NAMALWA (cell line): ENCODE data around the gene BDH2.

Experiments used
- DNase-seq: peaks from one replicate; pipeline ENCODE4 v3.0.0-alpha.2; 2015; ENCODE audit warnings: low spot score

The BDH2 gene

DNA sequence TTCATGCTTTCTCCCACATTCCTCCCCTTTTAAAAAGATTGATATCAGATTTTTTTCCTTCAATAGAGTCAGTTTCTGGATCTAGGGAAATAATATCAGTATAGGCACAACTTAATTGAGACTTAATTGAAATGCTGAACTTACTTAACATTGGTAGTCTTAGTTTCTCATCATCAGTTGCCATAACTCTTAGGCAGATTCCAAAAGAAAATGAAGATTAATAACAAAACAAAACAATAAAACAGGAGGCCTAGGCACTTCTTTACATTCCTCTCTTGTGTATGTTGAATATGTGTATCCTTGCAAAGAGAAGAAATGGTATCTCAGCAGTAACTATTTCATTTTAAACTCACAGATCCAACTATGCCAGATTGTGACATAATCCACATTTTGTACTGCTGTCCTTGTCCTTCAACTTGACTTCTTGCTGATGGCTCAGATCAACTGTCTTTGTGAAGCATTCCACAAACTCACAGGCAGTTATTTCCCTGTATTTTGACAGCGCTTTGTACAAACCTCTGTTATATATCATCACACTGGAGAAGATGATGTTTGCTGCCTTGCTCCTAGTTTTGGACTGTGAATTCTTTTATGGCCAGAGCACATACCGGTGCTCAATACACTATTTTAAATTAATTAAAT is 14.0 kb downstream of the BDH2 start:
- no peak for DNase-seq

DNA sequence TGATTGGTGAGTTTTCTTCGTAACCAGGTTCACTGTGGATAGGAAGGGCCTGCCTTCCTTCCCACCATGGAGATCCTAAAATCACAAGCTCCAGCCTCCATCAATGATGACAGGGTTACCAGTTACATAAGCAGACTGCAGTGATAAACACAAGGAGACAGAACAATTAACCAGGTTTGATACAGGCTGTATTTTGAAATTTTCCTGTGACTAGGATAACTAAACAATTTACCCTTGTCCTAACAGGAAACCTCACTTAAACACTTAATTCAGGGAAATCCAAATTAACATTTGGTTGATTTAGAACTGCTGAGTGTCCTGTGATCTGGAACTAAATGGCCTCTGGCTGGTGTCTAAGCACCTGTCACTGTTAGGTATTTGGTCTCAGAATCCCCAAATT is 20.0 kb downstream of the BDH2 start:
- DNase-seq: no peak

GRCh38 chr4:103076747-103077347 is 22.8 kb downstream of the BDH2 start, which contains the start of gene SLC9B2:
TSS of gene SLC9B2 (minus strand) at chr4:103076761. CDS start at chr4:103067550, 9,211 bp downstream.
- no peak for DNase-seq

- DNase-seq: peak; percentile 79
Measured at GRCh38 chr4:103075894-103076746, 23.5 kb downstream of the BDH2 start.

GRCh38 chr4:103075435-103075893 is 24.2 kb downstream of the BDH2 start:
- DNase-seq: no peak

DNA sequence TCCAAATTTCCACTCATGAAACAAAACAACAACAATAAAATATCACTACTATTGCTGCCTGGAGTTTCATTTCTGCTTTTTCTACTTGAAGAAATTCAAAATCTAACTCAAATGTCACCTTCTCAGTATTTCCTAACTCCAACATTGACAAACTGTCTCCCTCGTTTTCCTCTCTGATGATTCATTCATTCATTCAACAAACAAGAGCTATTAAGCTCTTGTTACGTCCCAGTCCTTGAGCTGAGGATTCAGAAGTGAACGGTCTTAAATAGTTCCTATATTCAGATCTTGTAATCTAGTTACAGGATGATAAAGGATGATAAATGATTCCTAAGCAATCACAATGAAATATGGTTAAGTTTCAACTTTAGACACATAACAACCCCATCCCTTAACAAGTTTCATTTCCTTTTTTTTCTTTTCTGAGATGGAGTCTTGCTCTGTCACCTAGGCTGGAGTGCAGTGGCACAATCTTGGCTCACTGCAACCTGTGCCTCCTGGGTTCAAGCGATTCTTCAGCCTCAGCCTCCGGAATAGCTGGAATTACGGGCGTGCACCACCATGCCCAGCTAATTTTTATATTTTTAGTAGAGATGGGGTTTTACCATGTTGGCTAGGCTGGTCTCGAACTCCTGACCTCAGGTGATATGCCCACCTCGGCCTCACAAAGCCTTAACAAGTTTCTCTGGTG is 24.7 kb downstream of the BDH2 start:
- DNase-seq: peak; percentile 43

- no peak for DNase-seq
Measured at GRCh38 chr4:103073792-103074438, 25.7 kb downstream of the BDH2 start.

DNA sequence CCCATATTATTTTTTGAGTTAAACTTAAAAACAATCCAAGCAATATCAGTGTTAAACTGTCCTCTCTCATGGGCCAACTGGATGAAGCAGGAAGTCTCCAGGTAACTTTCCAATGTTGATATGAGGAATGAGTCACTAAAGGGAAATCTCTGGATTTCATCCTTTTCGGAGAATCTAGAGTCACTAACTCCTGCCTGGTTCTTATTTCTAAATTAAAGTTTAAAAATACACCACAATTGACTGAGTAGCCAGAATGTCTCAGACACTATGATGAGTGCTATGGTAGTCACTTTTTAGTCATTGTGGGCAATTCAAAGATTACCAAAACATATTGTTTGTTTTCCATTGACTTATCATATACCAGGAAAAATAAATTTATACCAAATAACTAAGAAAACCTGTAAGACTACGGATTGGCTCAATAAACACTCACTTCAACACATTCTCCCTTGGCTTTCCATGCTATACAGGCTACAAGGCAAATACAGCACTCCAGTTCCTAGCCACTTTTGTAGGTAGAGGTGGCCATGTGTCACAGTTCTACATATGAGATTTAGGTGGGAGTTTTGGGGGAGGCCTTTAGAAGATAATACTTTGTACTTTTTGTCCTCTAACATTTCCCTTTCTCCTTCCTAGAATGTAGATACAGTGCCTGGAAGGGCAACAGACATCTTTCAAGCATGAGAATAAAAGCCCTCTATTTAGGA is 31.6 kb downstream of the BDH2 start:
- no peak for DNase-seq

GRCh38 chr4:103060453-103061148 is 39.0 kb downstream of the BDH2 start:
- no peak for DNase-seq

DNA sequence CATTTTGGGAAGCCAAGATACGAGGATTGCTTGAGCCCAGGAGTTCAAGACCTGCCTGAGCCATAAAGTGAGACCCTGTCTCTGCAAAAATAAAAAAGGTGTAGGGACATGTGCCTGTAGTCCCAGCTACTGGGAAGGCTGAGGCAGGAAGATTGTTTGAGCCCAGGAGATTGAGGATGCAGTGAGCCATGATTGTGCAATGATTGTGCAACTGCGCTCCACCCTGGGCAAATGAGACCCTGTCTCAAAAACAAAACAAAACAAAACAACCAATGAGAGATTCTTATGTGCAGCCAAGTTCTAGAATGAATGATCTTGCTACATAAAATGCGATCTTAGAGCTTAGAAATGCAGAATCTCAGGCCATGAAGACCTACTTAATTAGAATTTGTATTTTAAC is 45.6 kb downstream of the BDH2 start:
- no peak for DNase-seq

DNA sequence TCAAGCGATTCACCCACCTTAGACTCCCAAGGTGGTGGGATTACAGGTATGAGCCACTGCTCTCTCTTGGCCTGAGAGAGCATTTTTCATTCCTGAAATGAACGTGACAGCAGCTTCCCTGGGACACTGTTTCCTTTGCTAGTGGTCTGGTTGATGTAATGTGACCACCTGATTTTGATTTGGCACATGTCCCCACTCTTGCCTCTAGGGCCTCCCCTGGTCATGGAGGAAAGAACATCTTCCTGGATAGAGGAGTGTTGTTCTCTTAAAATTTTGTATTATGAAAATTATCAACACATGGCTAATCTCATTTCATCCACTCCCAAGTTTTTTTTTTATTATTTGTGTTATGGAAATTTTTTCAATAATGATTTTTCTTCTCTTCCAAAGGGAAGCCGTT is 46.9 kb downstream of the BDH2 start:
- DNase-seq: no peak

DNA sequence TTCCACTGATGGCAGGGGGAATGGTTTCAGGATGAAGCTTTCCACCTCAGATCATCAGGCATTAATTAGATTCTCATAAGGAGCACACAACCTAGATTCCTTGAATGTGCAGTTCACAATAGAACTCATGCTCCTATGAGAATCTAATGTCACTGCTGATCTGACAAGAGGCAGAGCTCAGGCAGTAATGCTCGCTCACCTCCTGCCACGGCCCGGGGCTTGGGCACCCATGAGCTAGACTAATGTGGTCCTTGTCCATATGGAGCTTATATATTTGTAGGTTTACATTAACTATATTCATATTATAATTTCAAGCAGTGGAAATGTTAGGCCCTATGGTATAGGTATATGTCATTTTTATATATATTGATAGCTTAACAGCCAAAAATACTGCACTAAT is 47.5 kb downstream of the BDH2 start:
- no peak for DNase-seq

- DNase-seq: no peak
Measured at GRCh38 chr4:103050736-103051436, 48.7 kb downstream of the BDH2 start.

DNA sequence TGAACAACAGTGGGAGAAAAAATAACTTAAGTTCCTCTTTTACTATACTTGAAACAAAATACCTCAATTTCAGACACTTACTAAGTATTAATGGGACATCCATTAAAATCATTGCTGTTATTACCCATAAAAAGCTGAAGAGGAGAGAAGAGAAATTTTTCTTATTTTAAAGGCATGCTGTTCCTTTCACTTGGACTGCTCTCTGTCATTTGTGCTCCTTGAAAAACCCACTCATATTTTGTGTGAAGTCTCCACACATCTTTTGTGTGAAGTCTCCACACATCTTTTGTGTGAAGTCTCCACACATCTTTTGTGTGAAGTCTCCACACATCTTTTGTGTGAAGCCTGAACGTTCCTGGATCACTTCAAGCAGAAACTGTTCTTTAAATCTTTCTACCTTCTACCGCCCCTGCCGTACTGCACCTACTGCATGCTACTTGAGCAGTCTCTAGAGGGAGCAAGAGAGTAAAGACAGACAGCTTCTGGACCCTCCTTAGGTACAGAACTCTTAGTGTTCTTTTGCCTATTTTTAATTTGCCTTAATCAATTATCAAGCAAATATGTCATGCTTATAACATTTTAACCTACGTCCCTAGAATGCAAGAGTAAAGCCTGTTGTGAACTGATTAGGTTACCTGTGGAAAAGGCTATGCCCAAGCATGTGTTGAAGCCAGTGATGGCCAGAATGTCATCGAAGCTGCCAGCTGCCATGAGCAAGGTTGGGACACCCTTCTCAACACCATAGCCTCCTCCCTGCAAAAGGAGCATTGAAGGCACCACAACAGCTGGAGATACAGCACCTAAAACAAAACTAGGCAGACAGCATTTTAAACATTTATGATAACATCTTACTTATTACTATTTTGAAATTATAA is 53.0 kb downstream of the BDH2 start:
- peak; percentile 81 for DNase-seq

DNA sequence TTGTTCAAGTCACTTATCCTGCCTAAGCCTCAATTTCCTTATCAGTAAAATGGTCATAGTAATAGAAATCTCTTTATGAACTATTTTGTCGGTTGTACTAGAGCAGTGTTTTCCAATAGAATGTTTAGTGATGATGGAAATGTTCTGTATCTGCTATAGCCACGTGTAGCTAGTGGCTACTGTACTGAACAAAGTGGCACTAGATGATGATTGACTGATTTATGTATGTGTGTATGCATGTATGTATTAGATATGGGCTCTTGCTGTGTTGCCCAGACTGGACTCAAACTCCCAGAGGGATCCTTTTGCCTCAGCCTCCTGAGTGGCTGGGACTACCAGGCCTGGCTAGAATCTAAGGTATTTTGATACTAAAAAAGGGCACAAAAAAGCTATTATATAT is 55.5 kb downstream of the BDH2 start:
- DNase-seq: no peak

GRCh38 chr4:103036169-103036568 is 63.5 kb downstream of the BDH2 start:
- no peak for DNase-seq

- DNase-seq: peak; percentile 65
Measured at GRCh38 chr4:103032574-103032973, 67.1 kb downstream of the BDH2 start.

GRCh38 chr4:103030791-103031190 is 68.8 kb downstream of the BDH2 start:
- DNase-seq: no peak

DNA sequence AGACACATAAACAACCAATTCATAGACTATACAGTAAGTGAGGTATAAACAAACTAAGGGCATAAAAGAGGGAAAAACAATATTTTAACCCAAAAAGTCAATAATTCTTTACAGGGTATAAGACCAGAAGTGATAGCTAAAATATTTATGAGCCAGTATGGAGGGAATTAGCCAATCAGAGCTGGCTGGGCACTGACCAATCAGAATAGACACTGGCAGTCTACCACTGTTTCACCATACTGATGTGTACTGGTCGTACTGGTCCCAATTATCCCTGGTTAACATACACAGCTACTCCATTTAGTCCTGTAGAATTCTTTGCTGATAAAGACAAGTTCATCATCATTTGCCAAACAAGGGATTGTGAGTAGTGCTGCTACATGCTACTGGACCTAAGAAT is 70.3 kb downstream of the BDH2 start:
- no peak for DNase-seq
